Inflammatory macrophage treated with lipopolysaccharide for 4 hours (primary cell): Measurements from ENCODE around the gene SVIL.
A peak's percentile ranks its signal among the peaks of the same experiment; 100 is the strongest.
"Not testable (repeated sequence)": the region's sequence is repeated elsewhere in the genome, so short reads cannot be mapped to it uniquely, and the experiment has no call there.

ENCODE experiments used
- DNase-seq: peaks from one replicate; pipeline ENCODE4 v3.0.0-alpha.2; 2020

Gene SVIL

DNA sequence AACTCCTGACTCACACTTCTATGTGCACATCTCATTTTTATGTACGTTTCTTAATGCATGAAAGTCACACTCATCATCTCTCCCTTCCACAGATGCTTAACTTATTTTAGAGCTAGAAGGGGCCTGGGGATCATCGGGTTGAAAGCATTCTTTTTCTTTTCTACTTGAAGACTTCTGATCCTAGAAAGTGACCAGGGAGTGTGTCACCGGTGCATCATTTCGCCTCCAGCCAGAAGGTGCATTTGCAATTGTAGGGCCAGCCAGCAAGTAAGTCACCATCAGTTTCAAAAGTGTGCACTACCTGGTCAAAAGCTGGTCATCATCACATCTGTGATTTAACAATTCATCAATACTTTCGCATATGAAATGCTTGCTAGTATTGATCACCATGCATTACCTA is 123.0 kb downstream of the SVIL start:
- DNase-seq: not testable (repeated sequence)

DNA sequence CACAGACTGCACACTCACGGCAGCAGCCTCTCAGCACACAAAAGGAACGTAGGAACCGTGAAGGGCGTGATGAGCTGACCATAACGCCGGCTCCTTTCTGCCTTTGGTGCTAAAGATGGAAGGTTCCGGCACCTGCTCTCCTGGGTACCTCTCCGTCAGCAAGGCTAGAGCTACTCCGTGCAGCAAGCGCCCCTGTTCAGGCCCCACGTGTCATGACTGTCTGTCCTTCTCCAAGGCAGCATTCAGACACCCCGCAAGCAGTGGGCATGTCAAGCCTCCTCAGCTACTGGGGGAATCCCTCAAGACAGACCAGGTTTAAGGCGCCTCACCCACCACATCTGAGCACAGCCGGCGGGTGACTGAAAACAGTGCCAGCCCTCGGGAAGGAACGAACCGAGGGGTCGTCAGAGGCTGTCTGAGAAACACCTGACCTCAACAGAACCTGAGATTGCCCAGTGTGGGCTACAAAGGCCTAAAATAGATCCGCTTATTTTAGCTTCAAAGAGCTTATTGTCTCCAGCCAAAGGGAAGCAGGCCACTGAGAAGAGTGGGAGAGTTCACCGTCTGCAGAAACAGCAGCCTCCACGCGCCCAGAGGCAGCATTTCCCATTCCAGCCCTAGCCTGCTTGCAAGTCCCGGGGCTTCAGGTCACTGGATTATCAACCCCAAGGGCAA is 124.2 kb downstream of the SVIL start:
- DNase-seq: not testable (repeated sequence)

DNA sequence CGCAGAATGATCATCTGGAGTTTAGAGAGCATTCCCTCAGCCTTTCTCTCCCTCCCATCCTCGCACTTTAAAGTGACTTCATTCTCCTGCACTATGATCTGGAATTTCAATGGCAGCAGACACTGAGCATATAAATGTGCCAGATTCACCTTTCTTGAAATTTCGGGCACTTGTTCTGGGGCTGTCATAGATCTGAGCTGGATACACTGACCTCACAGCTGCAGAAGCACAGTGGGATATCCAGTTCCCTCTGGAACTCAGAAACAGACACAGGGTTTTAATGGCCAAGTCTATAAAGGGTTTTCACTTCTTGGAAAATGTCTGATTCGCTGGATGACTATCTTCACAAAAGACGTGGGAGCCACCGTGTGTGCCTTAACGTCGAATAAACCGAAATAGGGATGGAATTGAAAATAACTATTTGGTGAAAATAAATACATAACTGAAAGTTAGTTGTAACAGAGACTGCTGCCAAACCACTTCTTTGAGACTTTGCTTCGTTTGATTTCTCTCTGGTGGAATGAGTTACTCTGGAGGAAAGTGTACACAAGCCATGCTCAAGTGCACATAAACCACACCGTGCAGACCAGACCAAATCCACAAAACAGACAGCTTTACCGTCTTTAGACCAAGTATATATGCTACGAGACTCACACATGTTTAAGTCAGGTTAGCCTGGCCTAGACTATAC is 126.1 kb downstream of the SVIL start:
- no peak for DNase-seq

DNA sequence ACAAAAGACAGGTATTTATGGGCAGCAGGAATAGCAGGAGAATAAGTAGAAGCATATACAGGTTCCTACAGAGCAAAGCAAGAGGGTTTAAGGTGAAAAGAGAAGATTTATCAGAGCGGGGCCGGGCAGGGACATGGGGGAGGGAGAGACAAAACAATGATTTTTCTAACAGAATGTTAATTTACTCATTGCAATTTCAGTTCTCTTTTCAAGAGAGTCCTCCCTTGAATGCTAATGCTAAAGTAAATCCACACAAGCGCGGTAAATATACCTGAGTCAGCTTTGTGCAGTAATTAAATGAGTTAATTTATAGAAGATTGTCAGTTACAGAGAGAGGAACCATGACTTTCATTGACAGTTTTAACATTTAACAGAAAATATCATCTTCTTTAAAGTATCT is 127.0 kb downstream of the SVIL start:
- DNase-seq: not testable (repeated sequence)

DNA sequence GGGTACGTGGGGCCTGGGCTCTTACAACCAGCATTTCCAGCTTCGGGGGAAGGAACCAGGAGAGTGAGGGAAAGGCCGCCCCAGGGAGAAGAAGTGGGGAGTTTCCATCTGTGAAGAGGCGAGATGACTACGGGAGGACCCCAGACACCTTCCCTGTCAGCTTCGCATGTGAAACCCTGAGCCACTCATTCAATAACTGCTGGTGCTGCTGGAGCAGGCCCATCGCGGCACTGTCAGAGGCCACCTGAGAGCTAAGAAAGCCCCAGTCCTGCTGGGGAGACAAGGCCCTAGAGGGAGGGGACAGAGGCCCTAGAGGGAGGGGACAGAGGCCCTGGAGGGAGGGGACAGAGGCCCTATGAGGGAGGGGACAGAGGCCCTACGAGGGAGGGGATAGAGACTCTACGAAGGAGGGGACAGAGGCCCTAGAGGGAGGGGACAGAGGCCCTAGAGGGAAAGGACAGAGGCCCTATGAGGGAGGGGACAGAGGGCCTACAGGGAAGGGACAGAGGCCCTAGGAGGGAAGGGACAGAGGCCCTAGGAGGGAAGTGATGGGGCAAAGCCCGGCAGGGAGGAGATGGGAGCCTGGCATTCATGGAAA is 128.3 kb downstream of the SVIL start:
- DNase-seq: not testable (repeated sequence)

DNA sequence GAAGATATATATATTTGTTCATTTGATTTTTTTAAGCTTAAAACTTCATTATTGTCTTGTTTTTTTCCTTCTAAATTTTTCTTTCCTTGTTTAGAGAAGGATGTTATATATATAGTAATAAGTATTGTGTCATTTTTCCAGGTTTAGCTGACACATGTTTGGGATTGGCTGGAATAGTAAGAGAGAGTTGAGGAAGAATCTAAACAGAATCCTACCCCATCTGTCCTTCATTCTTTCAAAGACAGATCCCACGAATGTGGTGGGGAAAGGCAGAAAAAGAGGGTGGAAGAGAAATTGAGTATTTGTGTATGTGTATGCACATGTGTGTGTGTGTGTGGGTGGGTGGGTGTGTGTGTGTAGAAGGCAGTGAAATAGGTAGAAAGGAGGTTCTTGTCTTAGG is 132.4 kb downstream of the SVIL start:
- DNase-seq: no peak

DNA sequence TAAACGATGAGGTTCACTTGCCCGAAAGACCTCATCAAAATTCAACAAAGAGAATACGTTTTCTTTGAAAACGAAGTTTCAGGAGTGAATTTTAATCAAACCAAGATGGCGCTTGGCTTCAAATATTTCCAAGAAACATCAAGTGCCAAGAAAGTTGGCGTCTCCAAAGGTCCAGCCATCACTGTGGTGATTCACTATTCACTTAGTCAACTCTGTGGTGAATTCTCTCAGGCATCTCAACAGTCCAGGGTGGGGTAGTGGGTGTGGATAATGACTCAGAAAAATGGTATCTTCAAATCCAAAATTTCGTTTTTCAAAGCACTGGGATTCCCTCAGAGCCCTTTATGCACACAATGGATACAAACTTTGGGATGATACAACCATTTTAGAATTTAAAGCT is 133.1 kb downstream of the SVIL start:
- no peak for DNase-seq

DNA sequence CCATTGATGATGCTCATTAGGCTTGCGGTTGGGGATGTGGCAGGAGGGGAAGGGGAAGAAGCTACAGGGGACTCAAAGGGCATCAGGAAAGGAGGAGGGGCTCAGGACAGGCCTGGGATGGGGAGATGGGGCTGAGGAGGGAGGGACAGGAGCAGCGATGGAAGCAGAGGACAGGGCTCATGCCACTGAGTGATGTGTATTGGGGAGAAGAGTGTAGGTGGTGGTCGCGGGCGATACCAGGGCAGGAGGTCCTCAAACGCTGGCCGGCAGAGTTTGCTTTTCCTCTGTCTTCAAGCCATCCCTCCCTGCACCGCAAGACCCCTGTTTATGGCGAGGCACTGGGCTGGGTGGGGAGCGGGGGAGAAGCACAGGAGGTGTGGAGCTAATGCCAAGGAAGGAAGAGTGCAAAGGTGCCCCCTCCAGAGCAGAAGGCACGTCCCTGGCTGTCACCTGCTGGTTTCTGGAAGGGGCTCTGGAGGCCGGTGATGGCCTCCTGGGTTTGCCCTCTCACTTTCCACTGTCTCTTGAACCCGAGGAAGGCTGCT is 134.7 kb downstream of the SVIL start:
- no peak for DNase-seq

DNA sequence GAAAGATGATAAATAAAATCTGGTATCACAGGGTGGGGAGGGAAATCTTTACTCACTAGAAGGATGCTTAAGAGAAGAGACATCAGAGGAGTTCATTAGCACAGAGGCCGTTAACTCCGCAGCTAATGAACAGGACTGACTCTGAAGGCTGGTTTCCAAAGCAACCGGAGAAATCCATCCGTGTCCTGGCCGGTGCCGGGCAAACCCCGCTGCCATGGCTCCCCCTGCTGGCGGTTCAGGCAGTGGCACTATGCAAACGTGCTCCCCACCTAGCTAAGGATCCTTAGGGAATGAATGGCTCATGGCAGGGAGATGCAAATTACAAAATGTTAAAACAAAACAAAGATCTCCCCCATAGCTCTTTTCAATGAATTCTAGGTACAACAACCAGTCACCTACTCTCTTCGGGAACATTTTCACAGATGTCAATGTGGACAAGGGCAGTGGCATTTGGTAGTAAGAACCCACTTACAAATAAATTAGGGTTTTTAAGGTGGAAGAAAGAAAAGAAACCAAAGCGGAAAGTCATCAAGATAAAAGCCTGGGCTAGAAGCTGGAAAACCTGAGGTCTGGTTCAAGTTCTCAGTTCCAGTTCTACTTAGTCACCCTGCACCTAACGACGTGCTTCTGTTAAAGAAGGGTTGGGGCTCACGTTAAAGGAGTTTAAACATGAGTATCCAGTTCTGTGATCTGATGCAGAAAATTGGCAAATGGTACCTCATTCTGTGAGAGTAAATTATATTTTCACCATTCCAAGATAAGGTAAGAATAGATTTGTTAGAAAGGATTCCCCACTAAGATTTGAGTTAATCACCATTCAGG is 138.2 kb downstream of the SVIL start:
- DNase-seq: peak; percentile 42

DNA sequence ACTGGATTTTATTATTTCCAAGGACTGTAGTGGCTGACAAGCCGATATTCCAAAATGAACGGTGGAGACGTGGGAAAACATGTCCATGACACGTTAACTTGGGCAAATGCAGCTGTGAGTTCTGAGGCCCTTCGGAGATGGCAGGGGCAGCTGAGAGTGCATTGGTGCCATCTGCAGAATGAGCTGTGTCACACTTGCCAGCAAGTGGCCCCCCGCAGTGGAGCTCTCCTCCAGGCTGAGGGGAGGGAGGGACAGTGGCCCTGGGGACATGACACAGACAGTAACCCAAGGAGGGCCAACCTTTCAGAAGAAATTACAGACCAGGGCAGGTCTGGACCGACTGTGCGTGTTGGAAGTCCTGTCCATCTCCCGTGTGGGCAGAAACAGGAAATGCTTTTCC is 139.4 kb downstream of the SVIL start:
- DNase-seq: no peak

DNA sequence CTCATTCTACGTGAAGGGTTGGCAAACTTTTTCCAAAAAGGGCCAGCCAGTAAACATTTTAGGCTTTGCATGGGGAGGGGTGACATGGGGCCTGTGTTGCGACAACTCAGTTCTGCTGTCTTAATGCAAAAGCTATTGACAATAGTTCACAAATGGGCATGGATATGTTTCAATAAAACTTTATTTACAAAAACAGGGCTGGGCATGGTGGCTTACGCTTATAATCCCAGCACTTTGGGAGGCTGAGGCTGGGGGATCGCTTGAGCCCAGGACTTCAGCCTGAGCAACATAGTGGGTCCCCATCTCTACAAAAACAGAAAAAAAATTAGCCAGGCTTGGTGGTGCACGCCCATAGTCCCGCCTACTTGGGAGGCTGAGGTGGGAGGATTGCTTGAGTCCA is 141.1 kb downstream of the SVIL start:
- DNase-seq: no peak

DNA sequence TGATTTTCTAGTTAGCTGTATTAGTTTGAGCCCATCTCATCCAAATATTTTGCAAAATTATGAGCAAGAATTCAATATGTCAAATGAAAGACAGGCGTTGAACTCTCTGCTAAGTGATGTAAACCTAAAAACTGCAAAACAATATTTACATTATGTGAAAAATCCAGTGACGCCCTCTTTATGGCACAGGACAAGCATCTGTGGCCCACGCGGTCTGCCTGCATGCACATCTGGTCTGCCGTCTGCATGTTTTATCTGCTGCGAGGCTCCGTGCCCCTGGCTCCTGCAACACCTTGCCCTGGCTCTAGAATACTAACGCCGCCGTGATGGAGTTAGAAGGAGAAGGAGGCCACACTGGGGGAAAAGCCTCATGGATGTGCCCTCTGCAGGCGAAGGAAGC is 142.0 kb downstream of the SVIL start:
- no peak for DNase-seq

DNA sequence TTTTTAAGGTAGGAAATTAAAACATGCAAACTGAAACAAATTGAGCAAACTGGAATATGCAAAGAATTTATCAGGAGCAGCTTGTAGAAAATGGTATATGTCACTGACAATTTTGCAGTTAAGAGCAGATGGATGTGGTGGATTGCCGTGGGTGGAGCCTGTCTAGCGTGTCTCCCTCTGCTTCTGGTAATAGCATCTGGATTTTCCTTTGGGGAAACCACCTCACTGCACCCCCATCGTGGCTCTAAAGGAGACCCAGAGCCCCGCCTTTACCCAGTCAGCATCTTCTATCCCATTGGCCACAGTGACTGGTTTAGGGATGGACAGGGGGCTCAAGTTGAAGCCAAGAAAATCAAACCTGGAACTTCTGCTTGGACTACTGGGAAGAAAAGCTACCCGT is 142.9 kb downstream of the SVIL start:
- no peak for DNase-seq

DNA sequence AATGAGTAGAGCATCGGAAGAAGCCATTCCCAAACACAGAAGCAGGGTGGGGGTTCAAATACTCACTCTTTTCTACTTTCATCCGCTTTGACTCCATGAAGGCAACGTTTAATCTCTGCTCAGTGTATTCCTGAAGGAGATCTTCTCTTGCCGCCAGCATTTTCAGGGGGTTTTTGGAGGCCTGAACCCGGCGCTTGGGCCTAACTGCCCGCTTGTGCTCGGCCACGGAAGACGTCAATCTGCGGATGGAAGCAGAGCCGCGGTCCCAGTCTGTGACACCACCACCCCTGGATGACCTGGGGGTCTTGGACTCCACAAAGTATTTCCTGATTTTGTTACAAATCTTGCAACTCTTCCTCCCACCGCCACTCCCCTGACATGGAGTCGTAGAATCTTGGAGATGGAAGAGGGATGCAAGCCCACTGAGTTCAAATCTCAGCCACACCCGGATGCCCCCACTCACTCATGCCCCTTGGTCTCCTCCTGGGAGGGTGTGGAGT is 143.9 kb downstream of the SVIL start:
- DNase-seq: not testable (repeated sequence)

DNA sequence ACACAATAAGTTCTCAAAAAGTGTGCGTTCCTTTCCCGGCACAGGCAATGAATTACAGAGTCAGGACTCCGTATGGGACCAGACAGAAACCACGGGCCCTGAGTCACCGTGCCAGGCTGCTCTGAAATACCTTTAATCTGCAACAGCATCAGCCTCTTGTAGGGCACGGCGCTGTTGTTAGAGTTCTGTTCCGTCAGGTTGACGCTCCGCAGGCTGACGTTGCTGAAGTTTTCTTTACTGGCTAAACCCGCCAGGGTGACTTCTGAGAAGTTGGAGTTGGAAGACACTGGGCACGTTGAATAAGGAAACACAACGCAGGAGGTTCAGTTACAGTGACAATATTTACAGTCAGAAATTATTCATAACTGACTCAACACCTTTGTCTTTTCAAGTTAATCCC is 146.3 kb downstream of the SVIL start:
- not testable (repeated sequence) for DNase-seq

DNA sequence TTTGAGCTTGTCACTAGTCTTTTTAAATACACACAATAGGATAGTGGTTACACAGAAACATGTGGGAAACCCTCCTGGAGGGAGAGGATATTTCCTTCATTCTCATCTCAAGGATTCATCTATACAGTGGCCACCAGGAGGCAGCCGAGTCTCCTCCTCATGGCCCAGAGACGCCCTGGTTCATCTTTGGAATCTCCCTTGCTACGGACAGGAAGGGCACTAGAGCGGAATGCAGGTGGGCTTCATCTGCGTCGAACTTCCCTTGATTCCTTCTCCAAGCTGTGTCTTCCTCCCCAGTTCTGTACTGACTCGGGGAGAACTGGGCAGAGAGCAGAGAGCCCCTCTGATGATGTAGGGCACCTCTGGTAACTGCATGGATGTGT is 146.9 kb downstream of the SVIL start:
- DNase-seq: not testable (repeated sequence)

DNA sequence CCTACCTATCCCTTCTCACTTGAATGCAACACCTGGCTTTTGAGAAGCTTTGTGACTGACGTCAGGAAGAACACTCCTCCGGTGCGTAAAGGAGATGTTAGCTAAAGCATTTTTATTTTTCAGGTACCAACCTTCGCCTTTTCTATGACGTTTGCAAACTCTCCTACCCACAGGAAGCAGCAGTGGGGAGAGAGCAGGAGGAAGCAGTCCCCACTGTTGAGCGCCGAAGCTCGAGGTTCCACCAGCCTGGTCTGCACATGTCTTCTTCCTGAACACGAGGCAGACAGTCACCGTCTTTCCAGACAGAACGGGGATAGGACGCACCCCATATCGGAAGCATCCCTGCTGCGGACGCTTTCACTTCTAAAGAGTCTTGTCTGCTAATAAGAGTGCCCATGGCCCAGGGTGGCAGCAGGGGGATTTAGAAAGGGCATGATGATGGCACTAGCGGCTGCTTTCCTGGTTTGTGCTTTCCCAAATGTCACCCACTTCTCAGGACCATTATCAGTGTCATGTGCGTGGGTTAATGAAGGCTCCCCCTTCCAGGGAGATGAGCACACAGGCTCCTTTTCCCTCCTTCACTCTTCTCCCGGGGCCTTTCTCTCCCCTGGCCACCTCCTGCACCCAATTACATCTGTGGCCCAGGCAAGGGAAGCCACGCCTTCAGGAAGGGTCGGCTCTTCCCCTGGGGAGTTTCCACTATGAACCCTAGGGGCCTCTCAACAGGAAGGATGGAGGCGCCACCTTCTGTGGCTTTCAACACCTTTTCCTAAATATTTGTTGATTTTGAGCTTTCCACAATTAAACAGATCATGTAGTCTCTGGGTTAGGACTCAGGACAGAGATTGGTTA is 147.5 kb downstream of the SVIL start:
- DNase-seq: not testable (repeated sequence)

DNA sequence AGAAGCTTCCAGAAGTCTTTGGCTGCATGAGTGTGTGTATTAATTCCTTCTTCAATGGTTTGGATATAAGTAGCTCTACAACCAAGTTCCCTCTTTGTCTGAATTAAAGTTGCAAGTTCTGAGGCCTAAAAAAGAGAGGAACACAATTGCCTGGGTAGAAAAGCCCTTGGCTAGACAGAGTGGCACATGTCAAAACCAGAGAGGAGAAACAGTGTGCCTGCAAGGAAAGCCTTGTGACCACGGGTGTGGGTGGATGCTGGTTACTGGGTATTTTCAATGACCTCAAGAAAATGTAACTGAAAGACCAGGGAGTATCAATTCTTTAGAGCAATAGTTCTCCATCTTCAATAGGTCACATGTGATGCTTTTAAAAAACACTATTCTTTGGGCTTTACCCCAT is 148.3 kb downstream of the SVIL start:
- peak; percentile 70 for DNase-seq

DNA sequence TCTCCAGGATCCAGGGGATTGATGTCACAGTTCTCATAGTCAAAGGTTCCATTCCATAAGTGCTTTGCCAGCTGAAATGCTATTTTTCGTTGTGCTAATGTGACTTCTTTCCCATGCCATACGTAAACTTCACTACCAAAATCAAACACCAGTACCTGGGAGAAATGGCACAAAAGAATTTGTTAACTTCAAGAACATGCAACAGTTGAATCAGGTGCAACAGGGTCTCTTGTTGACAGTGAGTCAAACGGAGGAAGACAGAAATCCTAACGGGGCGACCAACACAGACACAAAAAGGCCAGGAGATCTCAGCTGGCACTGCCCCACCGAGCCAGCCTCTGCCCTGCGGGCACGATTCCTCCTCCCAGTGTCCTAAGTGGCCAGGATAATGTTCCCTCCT is 150.1 kb downstream of the SVIL start:
- not testable (repeated sequence) for DNase-seq

DNA sequence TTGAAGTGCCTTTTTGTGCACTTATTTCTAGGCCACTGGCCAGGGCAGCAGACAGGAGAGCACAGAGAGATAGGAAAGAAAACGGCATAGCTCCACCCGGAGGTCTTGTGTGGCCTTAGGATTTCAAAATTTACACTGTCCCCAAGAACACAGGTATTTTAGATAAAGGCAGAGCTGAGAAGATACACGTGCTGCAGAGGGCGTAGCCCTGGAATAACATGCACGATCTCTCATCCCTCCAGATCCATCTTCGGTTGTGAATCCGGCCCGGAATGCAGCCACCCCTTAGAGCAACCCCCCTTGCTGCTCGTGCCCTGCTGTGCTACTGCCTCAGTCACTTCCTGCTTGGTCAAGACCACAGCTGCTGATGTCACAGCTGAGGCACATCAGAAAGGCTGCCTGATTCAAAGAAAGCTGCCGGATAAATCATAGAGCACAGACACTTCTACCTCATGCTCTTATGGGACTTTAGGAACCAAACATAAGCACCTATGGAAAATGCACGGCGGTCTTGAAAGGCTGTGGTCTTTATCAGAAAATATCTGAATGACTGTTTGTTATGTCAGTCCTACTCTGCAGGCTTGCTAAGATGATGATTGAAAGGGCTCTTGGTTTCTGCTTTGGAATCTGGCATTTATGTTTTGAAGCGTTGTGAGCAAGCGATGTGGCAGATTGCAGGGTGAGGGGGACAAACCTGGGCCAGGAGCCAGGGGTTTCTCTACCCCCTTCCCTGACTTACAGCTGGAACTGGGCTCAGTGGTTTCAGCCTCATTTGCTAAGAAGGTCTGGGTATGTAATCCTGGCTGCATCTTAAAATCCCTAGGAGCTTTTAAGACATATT is 152.0 kb downstream of the SVIL start:
- no peak for DNase-seq

DNA sequence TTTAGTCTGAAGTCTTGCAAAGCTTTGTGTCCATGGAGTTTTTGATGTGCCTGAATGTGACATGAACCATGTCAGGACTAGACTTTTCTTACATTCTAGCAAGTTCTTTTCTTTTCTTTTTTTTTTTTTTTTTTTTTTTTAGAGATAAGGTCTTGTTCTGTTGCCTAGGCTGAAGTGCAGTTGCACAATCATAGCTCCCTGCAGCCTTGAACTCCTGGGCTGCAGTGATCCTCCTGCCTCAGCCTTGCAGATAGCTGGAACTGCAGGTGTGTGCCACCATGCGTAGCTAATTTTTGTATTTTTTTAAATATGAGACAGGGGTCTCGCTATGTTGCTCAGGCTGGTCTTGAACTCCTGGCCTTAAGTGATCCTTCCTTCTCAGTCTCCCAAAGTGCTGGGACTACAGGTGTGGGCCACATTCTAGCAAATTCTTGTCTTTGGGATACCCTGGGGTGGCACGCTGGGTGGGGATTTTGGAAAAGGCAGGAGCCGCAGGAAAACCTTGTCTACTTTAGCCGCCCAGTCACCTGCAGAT is 152.8 kb downstream of the SVIL start:
- no peak for DNase-seq
